SK-N-SH treated with all-trans-retinoic acid at 6 μM for 48 hours (cell line): ENCODE results near the gene APOBEC3H.

Experiments used
- BACH2 ChIP-seq: fragments of 250-450 bp; sonication (Bioruptor Pico); IDR thresholded peaks from 2 replicates; pipeline ENCODE4 v1.9.0; 2021; ENCODE audit warnings: mild to moderate bottlenecking, borderline replicate concordance
- ESRRG ChIP-seq: fragments of 250-450 bp; sonication (Bioruptor Pico); IDR thresholded peaks from 2 replicates; pipeline ENCODE4 v1.6.1; 2021; ENCODE audit warnings: mild to moderate bottlenecking
- GLIS3 ChIP-seq: fragments of 250-450 bp; sonication (Bioruptor Pico); IDR thresholded peaks from 2 replicates; pipeline ENCODE4 v1.5.0; 2020; ENCODE audit warnings: mild to moderate bottlenecking, moderate library complexity
- ISL1 ChIP-seq: fragments of 250-450 bp; sonication (Bioruptor Pico); IDR thresholded peaks from 2 replicates; pipeline ENCODE4 v2.1.2; 2022; ENCODE audit warnings: mild to moderate bottlenecking, moderate library complexity
- PPARA ChIP-seq: fragments of 250-450 bp; sonication (Bioruptor Pico); IDR thresholded peaks from 2 replicates; pipeline ENCODE4 v1.5.0; 2020; ENCODE audit warnings: mild to moderate bottlenecking, borderline replicate concordance
- RARB ChIP-seq: fragments of 250-450 bp; sonication (Bioruptor Pico); IDR thresholded peaks from 2 replicates; pipeline ENCODE4 v1.8.0; 2021; ENCODE audit warnings: mild to moderate bottlenecking, moderate library complexity
- SNAI2 ChIP-seq: fragments of 250-450 bp; sonication (Bioruptor Pico); IDR thresholded peaks from 2 replicates; pipeline ENCODE4 v1.5.0; 2020; ENCODE audit warnings: mild to moderate bottlenecking, moderate library complexity
- TOX ChIP-seq: fragments of 250-450 bp; sonication (Bioruptor Pico); IDR thresholded peaks from 2 replicates; pipeline ENCODE4 v1.8.0; 2021; ENCODE audit warnings: mild to moderate bottlenecking, moderate library complexity, borderline replicate concordance
- ZC3H10 ChIP-seq: fragments of 250-450 bp; sonication (Bioruptor Pico); IDR thresholded peaks from 2 replicates; pipeline ENCODE4 v1.5.1; 2021; ENCODE audit warnings: mild to moderate bottlenecking, moderate library complexity
- ZFP3 ChIP-seq: fragments of 250-450 bp; sonication (Bioruptor Pico); IDR thresholded peaks from 2 replicates; pipeline ENCODE4 v1.5.0; 2020; ENCODE audit warnings: mild to moderate bottlenecking, moderate library complexity
- ZNF70 ChIP-seq: fragments of 450-650 bp; formaldehyde crosslinking; IDR thresholded peaks from 2 replicates; pipeline ENCODE4 v1.5.0; 2020; ENCODE audit warnings: mild to moderate bottlenecking, moderate library complexity
- TF ChIP-seq, protein P1 (sequence below): fragments of 250-450 bp; sonication (Bioruptor Pico); IDR thresholded peaks from 2 replicates; pipeline ENCODE4 v1.5.0; 2020; ENCODE audit warnings: mild to moderate bottlenecking, moderate library complexity
- TF ChIP-seq, protein P2 (sequence below): fragments of 250-450 bp; sonication (Bioruptor Pico); IDR thresholded peaks from 2 replicates; pipeline ENCODE4 v1.5.1; 2021; ENCODE audit warnings: mild to moderate bottlenecking, moderate library complexity
- TF ChIP-seq, protein P3 (sequence below): fragments of 250-450 bp; sonication (Bioruptor Pico); IDR thresholded peaks from 2 replicates; pipeline ENCODE4 v1.8.0; 2020; ENCODE audit warnings: mild to moderate bottlenecking, moderate library complexity, borderline replicate concordance

GRCh38 chr22:39068033-39068785 lies 28.8 kb upstream of the APOBEC3H start:
- TF ChIP-seq, protein P1, sequence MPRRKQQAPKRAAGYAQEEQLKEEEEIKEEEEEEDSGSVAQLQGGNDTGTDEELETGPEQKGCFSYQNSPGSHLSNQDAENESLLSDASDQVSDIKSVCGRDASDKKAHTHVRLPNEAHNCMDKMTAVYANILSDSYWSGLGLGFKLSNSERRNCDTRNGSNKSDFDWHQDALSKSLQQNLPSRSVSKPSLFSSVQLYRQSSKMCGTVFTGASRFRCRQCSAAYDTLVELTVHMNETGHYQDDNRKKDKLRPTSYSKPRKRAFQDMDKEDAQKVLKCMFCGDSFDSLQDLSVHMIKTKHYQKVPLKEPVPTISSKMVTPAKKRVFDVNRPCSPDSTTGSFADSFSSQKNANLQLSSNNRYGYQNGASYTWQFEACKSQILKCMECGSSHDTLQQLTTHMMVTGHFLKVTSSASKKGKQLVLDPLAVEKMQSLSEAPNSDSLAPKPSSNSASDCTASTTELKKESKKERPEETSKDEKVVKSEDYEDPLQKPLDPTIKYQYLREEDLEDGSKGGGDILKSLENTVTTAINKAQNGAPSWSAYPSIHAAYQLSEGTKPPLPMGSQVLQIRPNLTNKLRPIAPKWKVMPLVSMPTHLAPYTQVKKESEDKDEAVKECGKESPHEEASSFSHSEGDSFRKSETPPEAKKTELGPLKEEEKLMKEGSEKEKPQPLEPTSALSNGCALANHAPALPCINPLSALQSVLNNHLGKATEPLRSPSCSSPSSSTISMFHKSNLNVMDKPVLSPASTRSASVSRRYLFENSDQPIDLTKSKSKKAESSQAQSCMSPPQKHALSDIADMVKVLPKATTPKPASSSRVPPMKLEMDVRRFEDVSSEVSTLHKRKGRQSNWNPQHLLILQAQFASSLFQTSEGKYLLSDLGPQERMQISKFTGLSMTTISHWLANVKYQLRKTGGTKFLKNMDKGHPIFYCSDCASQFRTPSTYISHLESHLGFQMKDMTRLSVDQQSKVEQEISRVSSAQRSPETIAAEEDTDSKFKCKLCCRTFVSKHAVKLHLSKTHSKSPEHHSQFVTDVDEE (CRISPR knock-in tag): no peak
- TF ChIP-seq RARB (CRISPR knock-in tag) (no peak), ISL1 (CRISPR knock-in tag) (no peak), TOX (no peak), ZC3H10 (no peak), ZFP3 (CRISPR knock-in tag) (no peak), BACH2 (CRISPR knock-in tag) (no peak), GLIS3 (CRISPR knock-in tag) (no peak), ZNF70 (CRISPR knock-in tag) (no peak), SNAI2 (CRISPR knock-in tag) (no peak), ESRRG (CRISPR knock-in tag) (no peak), PPARA (CRISPR knock-in tag) (no peak)
- TF ChIP-seq, protein P2, sequence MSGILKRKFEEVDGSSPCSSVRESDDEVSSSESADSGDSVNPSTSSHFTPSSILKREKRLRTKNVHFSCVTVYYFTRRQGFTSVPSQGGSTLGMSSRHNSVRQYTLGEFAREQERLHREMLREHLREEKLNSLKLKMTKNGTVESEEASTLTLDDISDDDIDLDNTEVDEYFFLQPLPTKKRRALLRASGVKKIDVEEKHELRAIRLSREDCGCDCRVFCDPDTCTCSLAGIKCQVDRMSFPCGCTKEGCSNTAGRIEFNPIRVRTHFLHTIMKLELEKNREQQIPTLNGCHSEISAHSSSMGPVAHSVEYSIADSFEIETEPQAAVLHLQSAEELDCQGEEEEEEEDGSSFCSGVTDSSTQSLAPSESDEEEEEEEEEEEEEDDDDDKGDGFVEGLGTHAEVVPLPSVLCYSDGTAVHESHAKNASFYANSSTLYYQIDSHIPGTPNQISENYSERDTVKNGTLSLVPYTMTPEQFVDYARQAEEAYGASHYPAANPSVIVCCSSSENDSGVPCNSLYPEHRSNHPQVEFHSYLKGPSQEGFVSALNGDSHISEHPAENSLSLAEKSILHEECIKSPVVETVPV (CRISPR knock-in tag): no peak
- TF ChIP-seq, protein P3, sequence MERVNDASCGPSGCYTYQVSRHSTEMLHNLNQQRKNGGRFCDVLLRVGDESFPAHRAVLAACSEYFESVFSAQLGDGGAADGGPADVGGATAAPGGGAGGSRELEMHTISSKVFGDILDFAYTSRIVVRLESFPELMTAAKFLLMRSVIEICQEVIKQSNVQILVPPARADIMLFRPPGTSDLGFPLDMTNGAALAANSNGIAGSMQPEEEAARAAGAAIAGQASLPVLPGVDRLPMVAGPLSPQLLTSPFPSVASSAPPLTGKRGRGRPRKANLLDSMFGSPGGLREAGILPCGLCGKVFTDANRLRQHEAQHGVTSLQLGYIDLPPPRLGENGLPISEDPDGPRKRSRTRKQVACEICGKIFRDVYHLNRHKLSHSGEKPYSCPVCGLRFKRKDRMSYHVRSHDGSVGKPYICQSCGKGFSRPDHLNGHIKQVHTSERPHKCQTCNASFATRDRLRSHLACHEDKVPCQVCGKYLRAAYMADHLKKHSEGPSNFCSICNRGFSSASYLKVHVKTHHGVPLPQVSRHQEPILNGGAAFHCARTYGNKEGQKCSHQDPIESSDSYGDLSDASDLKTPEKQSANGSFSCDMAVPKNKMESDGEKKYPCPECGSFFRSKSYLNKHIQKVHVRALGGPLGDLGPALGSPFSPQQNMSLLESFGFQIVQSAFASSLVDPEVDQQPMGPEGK: no peak
